CD4-positive, alpha-beta T cell treated with Interleukin-15 for 4 hours (primary cell): ENCODE results near the gene ZBTB16.

ENCODE experiments used
- DNase-seq: peaks from one replicate; pipeline ENCODE4 v3.0.0-alpha.2; 2020; ENCODE audit warnings: low spot score

ZBTB16 gene

DNA sequence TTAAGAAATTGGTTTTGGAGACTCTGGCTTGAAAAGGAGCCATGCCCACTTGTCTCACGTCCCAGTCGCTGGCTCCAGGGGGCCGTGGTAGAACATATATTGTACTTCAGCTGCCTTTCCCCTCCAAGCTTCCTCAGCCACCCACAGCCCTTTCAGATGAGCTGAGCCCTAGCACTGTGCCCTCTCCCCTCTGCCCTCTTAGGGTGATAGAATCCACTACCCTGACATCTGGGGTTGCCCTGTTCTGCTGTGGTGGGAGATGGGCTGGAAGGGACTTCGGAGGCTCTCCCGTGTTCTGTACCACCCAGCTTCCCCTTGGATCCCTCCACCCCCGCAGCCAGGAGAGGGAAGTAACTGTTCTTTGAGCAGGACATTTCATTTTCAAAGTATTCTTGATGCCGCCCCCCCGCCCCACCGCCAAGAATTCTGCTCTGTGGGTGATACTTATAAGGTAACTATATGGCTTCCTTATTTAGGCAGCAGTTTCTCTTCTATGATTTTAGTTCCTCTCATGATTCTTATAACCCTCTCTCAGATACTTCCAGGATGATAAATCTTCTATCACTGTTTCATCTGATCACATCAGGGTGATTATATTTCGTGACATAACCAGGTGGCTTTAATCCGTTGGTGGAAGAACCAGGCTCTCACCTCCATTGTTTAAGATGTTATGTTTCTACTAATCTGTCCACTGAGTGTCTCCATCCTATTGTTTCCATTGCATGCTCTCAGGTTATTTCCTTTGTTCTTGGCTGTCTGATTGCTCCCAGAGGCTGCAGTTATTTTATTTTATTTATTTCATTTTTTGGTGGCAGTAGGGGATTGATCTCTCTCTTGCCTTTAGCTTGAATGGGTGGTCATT lies 24.1 kb downstream of the ZBTB16 start:
- no peak for DNase-seq

- DNase-seq, result no peak
These were observed 24.9 kb downstream of the ZBTB16 start for GRCh38 chr11:114084414-114084813.

DNA sequence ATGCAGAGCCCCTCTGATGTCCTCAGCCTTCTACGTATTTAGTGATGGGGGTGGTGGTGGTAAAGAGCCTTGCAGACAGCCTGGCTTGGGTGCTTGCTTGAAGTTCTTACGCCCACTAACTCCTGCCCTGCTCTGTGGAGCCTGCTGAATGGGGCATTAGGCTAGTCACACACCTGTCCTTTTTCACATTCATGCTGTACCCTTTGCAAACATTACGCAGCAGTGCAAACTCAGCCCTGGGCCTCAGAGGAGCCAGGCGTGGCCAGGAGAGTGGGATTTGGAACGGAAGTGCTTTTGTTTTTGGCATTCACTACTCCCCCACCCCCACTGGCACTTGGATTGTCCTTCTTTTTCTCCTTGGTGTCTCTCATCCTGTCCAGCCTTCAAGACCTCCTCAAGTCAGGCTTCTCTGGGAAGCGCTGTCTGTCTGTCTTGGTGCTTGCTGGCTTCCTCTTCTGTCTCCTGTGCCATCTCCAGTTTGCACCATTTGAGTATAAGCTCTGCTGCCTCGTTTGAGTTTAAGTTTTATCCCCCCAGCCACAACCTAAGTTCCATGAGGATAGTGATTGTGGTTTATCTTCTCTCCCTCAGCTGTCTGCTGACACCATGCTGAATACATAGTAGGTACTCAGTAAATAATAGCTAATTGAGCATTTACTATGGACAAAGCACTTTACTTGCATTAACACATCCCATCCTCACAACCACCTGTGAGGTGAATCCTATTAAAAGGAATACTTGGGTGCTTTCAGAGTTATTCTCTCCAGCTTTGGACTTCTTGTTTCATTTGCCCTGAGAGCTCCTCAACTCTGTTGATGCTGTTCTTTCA lies 26.7 kb downstream of the ZBTB16 start:
- no peak for DNase-seq

DNA sequence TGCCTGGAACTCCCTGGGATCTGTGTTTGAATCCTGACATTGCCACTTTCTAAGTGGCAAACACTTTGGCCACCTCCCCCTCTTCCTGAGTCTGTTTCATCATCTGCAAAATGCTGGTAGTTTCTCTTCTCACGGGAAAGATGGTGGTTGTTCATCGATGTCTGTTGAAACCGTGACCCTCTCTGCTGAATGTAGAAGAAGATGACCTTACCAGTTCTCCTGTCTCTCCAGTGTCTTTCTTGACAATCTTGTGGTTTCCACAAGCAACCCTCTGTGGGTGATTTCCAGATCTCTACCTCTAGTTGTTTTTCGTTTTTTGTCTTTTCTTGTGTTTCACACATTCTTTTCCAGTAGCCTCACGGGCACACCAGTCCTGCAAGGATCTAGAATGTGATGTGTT lies 27.5 kb downstream of the ZBTB16 start:
- no peak for DNase-seq

DNA sequence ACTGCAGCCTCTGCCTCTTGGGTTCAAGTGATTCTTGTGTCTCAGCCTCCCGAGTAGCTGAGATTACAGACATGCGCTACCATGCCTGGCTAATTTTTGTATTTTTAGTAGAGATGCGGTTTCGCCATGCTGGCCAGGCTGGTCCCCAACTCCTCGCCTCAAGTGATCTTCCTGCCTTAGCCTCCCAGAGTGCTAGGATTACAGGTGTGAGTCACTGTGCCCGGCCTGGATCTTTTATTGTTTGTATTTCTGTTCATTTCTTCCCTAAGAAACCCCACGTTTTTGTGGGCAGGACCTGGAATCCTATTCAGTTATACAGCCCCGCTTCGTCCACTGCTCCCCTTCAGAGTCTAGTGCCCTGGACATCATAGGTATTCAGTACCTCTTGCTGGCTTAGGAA lies 28.7 kb downstream of the ZBTB16 start:
- DNase-seq, result no peak

- no peak for DNase-seq
These were observed 29.3 kb downstream of the ZBTB16 start for GRCh38 chr11:114088836-114089235.

DNA sequence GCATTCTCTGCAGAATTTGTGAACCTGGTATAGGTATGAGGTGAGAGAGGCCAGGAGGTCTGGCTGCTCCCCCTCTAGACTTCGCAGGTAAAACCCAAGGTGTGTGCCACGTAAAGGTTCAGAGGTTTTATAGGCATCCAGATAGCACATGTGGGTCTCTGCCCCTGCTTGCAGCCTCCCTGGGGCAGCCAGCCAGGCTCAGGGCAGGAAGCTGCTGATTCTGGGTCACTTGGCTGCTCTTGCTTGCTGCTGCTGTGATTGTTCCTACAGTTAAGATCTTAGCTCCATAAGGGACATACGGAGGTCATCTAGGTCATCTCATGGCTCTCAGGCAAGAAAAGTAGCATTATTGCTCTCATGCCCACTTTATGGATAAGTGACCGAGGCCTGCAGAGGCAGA lies 30.2 kb downstream of the ZBTB16 start:
- no peak for DNase-seq

- DNase-seq, result no peak
These were observed 30.9 kb downstream of the ZBTB16 start for GRCh38 chr11:114090225-114090910.

DNA sequence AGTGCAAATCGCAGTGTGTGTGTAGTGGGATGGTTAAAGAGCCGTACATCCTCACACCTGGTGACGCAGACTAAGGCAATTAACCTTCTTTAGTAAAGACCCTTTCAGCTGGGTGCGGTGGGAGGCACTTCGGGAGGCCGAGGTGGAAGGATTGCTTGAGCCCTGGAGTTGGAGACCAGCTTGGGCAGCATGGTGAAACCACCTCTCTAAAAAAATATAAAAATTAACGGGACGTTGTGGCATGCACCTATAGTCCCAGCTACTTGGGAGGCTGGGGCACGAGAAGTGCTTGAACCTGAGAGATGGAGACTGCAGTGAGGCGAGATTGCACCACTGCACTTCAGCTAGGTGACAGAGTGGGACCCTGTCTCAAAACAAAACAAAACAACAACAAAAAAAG lies 31.5 kb downstream of the ZBTB16 start:
- DNase-seq, result no peak

GRCh38 chr11:114091516-114092397 lies 32.2 kb downstream of the ZBTB16 start:
- DNase-seq, result no peak

DNA sequence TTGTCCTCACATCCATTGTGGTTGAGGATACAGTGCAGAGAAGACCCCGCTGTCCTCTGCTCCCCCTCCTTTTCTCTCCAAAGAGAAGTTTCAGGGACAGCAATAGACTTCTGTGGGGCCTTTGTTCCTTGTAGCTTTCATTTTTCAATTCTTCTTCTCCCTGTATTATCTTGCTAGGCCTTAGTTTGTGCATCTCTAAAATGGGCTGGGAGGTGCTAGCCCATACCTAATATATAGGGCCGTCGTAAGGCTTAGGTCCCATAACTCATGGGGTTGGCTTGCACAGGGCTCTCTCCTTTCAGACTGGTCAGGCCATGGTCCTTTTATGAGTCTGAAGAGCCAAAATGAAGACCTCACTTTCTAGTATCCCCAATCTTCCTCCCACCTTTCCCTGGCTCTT lies 33.0 kb downstream of the ZBTB16 start:
- DNase-seq, result no peak

GRCh38 chr11:114092953-114093352 lies 33.4 kb downstream of the ZBTB16 start:
- DNase-seq, result no peak

DNA sequence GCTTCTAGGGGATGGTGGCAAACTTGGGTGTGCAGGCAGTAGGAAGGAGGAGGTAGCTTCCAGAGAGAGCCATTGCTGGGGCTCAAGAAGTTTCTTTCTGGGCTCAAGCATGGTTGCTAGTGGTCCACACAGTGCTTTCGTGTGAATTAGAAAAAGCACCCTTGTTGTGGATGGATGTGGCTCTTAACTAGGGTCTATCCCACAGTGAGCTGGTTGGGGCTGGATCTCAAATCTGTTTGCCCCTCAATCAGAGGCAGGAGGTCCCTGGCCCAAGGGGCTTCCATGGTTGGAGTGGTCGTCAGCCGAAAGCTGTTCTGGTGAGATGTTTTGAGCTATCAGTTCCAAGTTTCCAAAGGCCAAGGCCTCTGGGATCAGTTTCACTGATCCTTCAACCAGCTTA lies 35.0 kb downstream of the ZBTB16 start:
- no peak for DNase-seq

GRCh38 chr11:114095899-114096298 lies 36.4 kb downstream of the ZBTB16 start:
- DNase-seq, result no peak

DNA sequence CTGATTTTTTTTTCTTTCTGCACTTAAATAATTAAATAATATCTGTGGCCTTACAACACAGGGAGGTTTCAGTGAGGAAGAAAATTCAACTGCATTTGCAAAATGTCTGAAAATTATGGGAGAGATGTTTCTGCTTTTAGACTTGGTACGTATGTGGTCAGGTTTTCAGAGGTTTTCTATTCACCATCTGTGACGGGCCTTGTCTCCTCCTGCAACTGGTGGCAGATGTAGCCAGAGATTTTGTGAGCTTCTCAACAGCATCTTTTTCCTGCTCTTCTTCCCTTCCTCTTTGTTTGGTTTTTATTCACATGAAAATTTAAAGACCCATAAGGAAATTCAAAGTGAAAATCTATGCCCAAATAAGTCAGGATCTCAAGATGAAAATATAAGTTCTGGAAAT lies 38.3 kb downstream of the ZBTB16 start:
- no peak for DNase-seq

DNA sequence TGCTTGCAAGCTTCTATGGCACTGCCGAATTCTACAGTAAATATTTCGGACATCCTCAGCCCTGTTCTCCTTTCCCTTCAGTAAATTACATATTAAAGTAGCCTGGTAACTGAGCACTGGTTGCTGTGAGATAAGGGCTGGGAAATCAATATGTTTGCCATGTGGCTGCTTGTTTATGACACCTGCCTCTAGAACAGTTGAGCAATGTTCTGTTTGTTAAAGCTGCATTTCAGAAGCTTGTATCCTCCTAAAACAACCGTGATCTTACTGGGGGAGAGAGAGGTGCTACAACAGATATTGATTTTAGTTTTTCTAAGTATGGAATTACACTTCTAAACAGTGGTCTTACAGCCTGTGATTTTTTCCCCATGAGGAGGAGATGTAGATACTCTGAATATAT lies 39.4 kb downstream of the ZBTB16 start:
- no peak for DNase-seq

DNA sequence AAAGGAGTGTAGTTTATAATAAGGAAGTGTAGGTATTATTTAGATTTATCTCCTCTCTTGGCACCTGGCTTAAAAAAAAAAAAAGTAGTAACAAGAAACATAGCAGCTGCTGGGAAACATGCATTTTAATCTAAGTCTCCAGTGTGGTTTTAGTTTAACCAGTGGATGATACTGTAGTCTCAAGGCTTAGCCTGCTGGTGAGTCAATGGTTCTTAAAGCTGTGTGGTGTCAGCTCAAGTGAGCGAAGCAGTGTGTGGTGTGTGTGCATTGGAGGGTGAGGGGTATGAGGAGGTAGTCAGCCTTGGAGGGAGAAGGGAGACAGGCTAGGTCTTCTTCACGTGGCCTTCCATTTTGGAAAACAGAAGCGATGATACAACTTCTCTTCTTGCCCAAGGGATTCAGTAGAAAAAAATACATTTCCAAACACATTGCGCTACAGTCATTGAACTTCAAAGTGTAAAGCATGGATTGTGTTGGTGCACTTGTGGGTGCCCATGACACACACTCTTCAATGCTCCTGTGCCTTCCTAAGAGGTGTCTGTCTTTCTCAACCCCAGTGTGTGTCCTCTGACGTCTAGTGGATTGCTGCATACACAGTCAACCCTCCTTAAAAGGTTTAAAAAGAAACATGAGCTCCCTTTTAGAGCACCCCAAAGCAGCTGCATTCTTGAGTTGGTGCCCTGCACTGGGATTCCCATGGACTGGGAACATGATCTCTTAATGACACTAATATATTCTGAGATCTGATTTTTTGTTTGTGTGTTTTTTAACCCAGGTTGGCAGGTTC lies 40.1 kb downstream of the ZBTB16 start:
- DNase-seq, result no peak

GRCh38 chr11:114102993-114103896 lies 43.7 kb downstream of the ZBTB16 start:
- peak; percentile 10 for DNase-seq

GRCh38 chr11:114105611-114106010 lies 46.1 kb downstream of the ZBTB16 start:
- no peak for DNase-seq

DNA sequence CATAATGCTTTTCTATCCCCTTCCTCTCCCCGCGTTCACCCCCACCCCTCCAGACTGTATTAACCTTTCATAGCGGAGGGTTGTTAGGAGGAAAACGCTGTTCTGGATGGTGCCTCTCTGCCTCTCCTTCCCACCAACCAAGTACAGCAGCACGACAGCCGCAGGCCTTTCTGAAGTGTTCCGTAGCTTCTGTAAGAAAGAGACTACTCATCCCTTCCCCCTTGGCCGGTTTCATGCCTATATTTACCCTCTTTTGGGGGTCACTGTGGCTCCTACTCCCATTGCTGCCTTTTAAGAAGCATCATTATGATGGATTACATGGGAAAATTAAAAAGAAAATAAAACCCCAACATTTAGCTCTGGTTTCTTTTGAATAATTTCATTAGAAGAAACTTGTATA lies 46.5 kb downstream of the ZBTB16 start:
- no peak for DNase-seq
